HepG2 (cell line): Measurements from ENCODE around the gene CENPB. TPM values are rescaled to one million over a fixed set of nuclear protein-coding genes. Genes with fewer than 3 reads are reported as not detected.
A peak's percentile ranks its signal among the peaks of the same experiment; 100 is the strongest.

ENCODE experiments used
- AHR ChIP-seq: IDR thresholded peaks from 2 replicates; pipeline ENCODE4 v1.6.1; 2018; ENCODE audit warnings: missing genetic modification reagents, missing compliant biosample characterization
- ARID2 ChIP-seq: sonication (generic); formaldehyde crosslinking; IDR thresholded peaks from 2 replicates; pipeline ENCODE4 v1.8.1; 2022; ENCODE audit warnings: mild to moderate bottlenecking, missing genetic modification reagents, borderline replicate concordance
- FOXC1 ChIP-seq: sonication (generic); formaldehyde crosslinking; IDR thresholded peaks from 2 replicates; pipeline ENCODE4 v1.8.0; 2022; ENCODE audit warnings: mild to moderate bottlenecking, missing genetic modification reagents, borderline replicate concordance
- PCBP1 ChIP-seq: fragments of 200-400 bp; formaldehyde crosslinking; IDR thresholded peaks from 2 replicates; pipeline ENCODE4 v1.6.1; 2017; ENCODE audit warnings: mild to moderate bottlenecking, low read depth, low read length, borderline replicate concordance
- SAP130 ChIP-seq: IDR thresholded peaks from 2 replicates; pipeline ENCODE4 v1.6.1; 2016; ENCODE audit warnings: low read depth
- THAP11 ChIP-seq: IDR thresholded peaks from 2 replicates; pipeline ENCODE4 v1.6.1; 2016; ENCODE audit warnings: missing biosample characterization, missing genetic modification reagents
- ZNF230 ChIP-seq: sonication (generic); formaldehyde crosslinking; IDR thresholded peaks from 2 replicates; pipeline ENCODE4 v1.4.0; 2020; ENCODE audit warnings: mild to moderate bottlenecking, missing genetic modification reagents
- ZNF3 ChIP-seq: IDR thresholded peaks from 2 replicates; pipeline ENCODE4 v1.7.0; 2017; ENCODE audit warnings: inconsistent platforms
- ZNF549 ChIP-seq: sonication (generic); formaldehyde crosslinking; IDR thresholded peaks from 2 replicates; pipeline ENCODE4 v1.5.0; 2020; ENCODE audit warnings: missing genetic modification reagents
- ZNF570 ChIP-seq: sonication (generic); formaldehyde crosslinking; IDR thresholded peaks from 2 replicates; pipeline ENCODE4 v1.4.0; 2020; ENCODE audit warnings: mild to moderate bottlenecking, missing genetic modification reagents, borderline replicate concordance
- polyA plus RNA-seq, 8 experiments: library from polyadenylated mRNA; depleted of rRNA in 3 of 8; stranded (reverse) in 7 of 8; unstranded in 1 of 8; fragments of >200 nt; fragmentation: Illumina TruSeq in 4 of 8; extraction: Trizol in 4 of 8; gene quantifications; 2 replicates each; pipeline versions ENCODE4 v1.2.1 to v1.2.3, GENCODE V29; 2011 to 2016; ENCODE audit warnings: low read depth in 4 of 8, missing spikeins in 1 of 8, mixed read lengths in 1 of 8; ENCODE audit not compliant: insufficient read depth in 1 of 8
- total RNA-seq, 5 experiments: library from RNA; depleted of rRNA; stranded (reverse); fragments of >200 nt; fragmentation: Illumina TruSeq; extraction: Trizol; gene quantifications; 2 replicates each; pipeline ENCODE4 v1.2.3, GENCODE V29; 2016; ENCODE audit warnings: low read depth in 1 of 5
- TF ChIP-seq, protein P1 (sequence below), 2 experiments: sonication (generic) in 1 of 2; formaldehyde crosslinking in 1 of 2; IDR thresholded peaks; 2 replicates each; pipeline versions ENCODE4 v1.4.0 to v1.6.1; 2016 to 2020; ENCODE audit warnings: borderline replicate concordance in 1 of 2, low read depth in 1 of 2, mild to moderate bottlenecking in 1 of 2, missing genetic modification reagents in 1 of 2
- TF ChIP-seq, protein P2 (sequence below): sonication (generic); formaldehyde crosslinking; IDR thresholded peaks from 2 replicates; pipeline ENCODE4 v1.8.0; 2022; ENCODE audit warnings: missing genetic modification reagents, mild to moderate bottlenecking, moderate library complexity, borderline replicate concordance
- TF ChIP-seq, protein P3 (sequence below): sonication (generic); formaldehyde crosslinking; IDR thresholded peaks from 2 replicates; pipeline ENCODE4 v1.4.0; 2020; ENCODE audit warnings: mild to moderate bottlenecking, missing genetic modification reagents
- TF ChIP-seq, protein P4 (sequence below): sonication (generic); formaldehyde crosslinking; IDR thresholded peaks from 2 replicates; pipeline ENCODE4 v1.5.1; 2020; ENCODE audit warnings: missing genetic modification reagents, mild to moderate bottlenecking, borderline replicate concordance
- TF ChIP-seq, protein P5 (sequence below): sonication (generic); formaldehyde crosslinking; IDR thresholded peaks from 2 replicates; pipeline ENCODE4 v1.8.1; 2023; ENCODE audit warnings: mild to moderate bottlenecking, inconsistent platforms, moderate library complexity, missing genetic modification reagents, borderline replicate concordance
- TF ChIP-seq, protein P6 (sequence below): sonication (generic); formaldehyde crosslinking; IDR thresholded peaks from 2 replicates; pipeline ENCODE4 v1.4.0; 2020; ENCODE audit warnings: missing genetic modification reagents, low read depth, mild to moderate bottlenecking, borderline replicate concordance

CENPB gene
- total and polyA plus RNA-seq, 2 of the 13 experiments (the other 11 are each of a cell fraction or from before 2014, with no cell fraction given) = 10.4 to 54.5 TPM

DNA sequence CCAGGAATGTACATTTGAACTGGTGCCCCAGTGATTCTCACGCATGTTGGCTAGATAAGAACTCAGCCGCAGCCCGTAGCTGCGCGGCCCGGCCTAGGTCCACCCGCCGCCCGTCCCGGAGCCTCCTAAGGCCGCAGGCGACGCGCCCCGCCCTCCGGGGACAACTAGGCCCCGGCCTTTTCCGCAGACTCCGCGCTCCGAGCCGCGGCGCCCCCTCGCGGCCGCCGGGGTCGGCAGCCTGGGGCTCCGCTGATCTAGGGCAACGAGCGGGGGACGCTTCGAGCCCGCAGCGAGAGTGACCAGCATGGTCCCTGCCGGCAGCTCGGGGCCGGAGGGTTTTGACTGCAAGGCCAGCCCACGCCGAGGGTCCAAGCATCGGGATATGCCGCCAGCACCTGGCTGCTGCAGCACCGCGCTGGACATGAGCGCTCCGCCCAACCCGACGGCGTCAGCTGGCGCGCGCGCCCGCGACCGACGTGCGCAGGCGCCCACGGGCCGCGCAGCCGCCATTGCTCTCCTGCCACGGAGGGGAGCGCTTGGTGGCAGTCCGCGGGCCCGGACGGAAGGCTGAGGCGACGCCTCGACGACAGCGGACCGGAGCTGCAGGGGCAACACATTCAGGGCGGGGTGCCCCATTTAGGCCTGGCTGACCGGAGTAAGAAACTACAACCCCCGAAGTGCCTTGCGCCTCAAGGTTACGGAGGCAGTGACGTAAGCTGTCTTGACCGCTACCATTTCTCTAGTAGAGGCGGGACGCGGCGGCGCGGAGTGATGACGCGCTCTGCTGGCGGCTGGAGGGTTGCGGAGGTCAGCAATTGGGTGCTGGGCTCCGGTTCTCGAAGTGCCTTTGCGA lies 33.7 kb upstream of the CENPB start, which contains the start of gene AP5S1 (continued):
- TF ChIP-seq, protein P1, sequence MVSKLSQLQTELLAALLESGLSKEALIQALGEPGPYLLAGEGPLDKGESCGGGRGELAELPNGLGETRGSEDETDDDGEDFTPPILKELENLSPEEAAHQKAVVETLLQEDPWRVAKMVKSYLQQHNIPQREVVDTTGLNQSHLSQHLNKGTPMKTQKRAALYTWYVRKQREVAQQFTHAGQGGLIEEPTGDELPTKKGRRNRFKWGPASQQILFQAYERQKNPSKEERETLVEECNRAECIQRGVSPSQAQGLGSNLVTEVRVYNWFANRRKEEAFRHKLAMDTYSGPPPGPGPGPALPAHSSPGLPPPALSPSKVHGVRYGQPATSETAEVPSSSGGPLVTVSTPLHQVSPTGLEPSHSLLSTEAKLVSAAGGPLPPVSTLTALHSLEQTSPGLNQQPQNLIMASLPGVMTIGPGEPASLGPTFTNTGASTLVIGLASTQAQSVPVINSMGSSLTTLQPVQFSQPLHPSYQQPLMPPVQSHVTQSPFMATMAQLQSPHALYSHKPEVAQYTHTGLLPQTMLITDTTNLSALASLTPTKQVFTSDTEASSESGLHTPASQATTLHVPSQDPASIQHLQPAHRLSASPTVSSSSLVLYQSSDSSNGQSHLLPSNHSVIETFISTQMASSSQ (IDR thresholded peaks at IDR 0.05; ENCODE audit: low read depth) = peak; percentile 60; the same call in 1 of the 2 replicates
- TF ChIP-seq, protein P1 (CRISPR knock-in tag; IDR thresholded peaks at IDR 0.05; ENCODE audit: borderline replicate concordance) = peak; percentile 78
- TF ChIP-seq ZNF549 (CRISPR knock-in tag) = peak; percentile 90; the same call in 1 of the 2 replicates
- TF ChIP-seq, protein P2, sequence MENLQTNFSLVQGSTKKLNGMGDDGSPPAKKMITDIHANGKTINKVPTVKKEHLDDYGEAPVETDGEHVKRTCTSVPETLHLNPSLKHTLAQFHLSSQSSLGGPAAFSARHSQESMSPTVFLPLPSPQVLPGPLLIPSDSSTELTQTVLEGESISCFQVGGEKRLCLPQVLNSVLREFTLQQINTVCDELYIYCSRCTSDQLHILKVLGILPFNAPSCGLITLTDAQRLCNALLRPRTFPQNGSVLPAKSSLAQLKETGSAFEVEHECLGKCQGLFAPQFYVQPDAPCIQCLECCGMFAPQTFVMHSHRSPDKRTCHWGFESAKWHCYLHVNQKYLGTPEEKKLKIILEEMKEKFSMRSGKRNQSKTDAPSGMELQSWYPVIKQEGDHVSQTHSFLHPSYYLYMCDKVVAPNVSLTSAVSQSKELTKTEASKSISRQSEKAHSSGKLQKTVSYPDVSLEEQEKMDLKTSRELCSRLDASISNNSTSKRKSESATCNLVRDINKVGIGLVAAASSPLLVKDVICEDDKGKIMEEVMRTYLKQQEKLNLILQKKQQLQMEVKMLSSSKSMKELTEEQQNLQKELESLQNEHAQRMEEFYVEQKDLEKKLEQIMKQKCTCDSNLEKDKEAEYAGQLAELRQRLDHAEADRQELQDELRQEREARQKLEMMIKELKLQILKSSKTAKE (CRISPR knock-in tag) = peak; percentile 85
- TF ChIP-seq ZNF570 (CRISPR knock-in tag) = no peak
- TF ChIP-seq AHR = peak; percentile 88
- TF ChIP-seq, protein P3, sequence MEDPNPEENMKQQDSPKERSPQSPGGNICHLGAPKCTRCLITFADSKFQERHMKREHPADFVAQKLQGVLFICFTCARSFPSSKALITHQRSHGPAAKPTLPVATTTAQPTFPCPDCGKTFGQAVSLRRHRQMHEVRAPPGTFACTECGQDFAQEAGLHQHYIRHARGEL (CRISPR knock-in tag) = peak; percentile 76; the same call in 1 of the 2 replicates
- TF ChIP-seq, protein P4, sequence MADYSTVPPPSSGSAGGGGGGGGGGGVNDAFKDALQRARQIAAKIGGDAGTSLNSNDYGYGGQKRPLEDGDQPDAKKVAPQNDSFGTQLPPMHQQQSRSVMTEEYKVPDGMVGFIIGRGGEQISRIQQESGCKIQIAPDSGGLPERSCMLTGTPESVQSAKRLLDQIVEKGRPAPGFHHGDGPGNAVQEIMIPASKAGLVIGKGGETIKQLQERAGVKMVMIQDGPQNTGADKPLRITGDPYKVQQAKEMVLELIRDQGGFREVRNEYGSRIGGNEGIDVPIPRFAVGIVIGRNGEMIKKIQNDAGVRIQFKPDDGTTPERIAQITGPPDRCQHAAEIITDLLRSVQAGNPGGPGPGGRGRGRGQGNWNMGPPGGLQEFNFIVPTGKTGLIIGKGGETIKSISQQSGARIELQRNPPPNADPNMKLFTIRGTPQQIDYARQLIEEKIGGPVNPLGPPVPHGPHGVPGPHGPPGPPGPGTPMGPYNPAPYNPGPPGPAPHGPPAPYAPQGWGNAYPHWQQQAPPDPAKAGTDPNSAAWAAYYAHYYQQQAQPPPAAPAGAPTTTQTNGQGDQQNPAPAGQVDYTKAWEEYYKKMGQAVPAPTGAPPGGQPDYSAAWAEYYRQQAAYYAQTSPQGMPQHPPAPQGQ (CRISPR knock-in tag) = peak; percentile 84; the same call in 1 of the 2 replicates
- TF ChIP-seq SAP130 (CRISPR knock-in tag) = peak; percentile 93
- TF ChIP-seq, protein P5, sequence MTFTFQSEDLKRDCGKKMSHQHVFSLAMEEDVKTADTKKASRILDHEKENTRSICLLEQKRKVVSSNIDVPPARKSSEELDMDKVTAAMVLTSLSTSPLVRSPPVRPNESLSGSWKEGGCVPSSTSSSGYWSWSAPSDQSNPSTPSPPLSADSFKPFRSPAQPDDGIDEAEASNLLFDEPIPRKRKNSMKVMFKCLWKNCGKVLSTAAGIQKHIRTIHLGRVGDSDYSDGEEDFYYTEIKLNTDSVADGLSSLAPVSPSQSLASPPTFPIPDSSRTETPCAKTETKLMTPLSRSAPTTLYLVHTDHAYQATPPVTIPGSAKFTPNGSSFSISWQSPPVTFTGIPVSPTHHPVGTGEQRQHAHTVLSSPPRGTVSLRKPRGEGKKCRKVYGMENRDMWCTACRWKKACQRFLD (CRISPR knock-in tag) = peak; percentile 92
- peak; percentile 96; the same call in 1 of the 2 replicates for TF ChIP-seq ZNF230 (CRISPR knock-in tag)
- TF ChIP-seq PCBP1 = peak; percentile 97; the same call in 1 of the 2 replicates
- TF ChIP-seq THAP11 (CRISPR knock-in tag) = peak; percentile 99
- TF ChIP-seq, protein P6, sequence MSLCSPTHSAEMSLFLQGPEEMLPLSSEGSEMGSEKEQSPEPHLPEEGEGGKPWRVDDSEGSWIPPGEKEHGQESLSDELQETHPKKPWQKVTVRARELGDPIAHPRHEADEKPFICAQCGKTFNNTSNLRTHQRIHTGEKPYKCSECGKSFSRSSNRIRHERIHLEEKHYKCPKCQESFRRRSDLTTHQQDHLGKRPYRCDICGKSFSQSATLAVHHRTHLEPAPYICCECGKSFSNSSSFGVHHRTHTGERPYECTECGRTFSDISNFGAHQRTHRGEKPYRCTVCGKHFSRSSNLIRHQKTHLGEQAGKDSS (CRISPR knock-in tag) = peak; percentile 84
- TF ChIP-seq FOXC1 (CRISPR knock-in tag) = peak; percentile 98
- TF ChIP-seq ARID2 = no peak
- TF ChIP-seq ZNF3 = no peak; the same call in 1 of the 2 replicates
